NT2/D1 (cell line): Measurements from ENCODE around the gene BCL2L11.

Source experiments
- SUZ12 ChIP-seq: IDR thresholded peaks from 2 replicates; pipeline ENCODE4 v1.6.1; 2011; ENCODE audit not compliant: insufficient read length, insufficient read depth; ENCODE audit errors: extremely low read depth
- YY1 ChIP-seq: IDR thresholded peaks from 2 replicates; pipeline ENCODE4 v1.6.1; 2011; ENCODE audit not compliant: insufficient read length, insufficient read depth

GRCh38 chr2:111120253-111121027, at the start of gene BCL2L11:
- TF ChIP-seq SUZ12 (no peak), YY1 (no peak)
